Lung (tissue), 12 donors: Measurements from ENCODE around the gene B4GAT1. TPM values are rescaled to one million over a fixed set of nuclear protein-coding genes. Genes with fewer than 3 reads are reported as not detected.

Experiments
- ATAC-seq: fragments of 200-7000 bp; cut with Tn5 transposase; one replicate; pipeline ENCODE4 v1.9.1; 2020; ENCODE audit warnings: moderate number of reproducible peaks; ENCODE audit not compliant: insufficient read depth, low FRiP score
- DNase-seq, 3 donors: peaks; one replicate each; pipeline ENCODE4 v3.0.0-alpha.2; 2013 to 2017
- H3K27ac ChIP-seq, 2 donors: one replicate each; pipeline ENCODE4 v1.5.1; 2013; ENCODE audit warnings: mild to moderate bottlenecking in 2 of 2, moderate library complexity in 2 of 2, control low read depth in 1 of 2, inconsistent platforms in 1 of 2, low read depth in 1 of 2, low read length in 1 of 2
- H3K27me3 ChIP-seq, 3 donors: one replicate each; pipeline ENCODE4 v1.5.1; 2013; ENCODE audit warnings: low read length in 2 of 3; ENCODE audit not compliant: control insufficient read depth in 3 of 3, insufficient read depth in 3 of 3
- H3K36me3 ChIP-seq, 4 donors: one replicate each; pipeline ENCODE4 v1.5.1; 2013; ENCODE audit warnings: low read length in 4 of 4, mild to moderate bottlenecking in 1 of 4, moderate library complexity in 1 of 4; ENCODE audit not compliant: control insufficient read depth in 4 of 4, insufficient read depth in 4 of 4
- H3K4me1 ChIP-seq, 5 donors: one replicate each; pipeline ENCODE4 v1.5.1; 2013; ENCODE audit warnings: low read length in 5 of 5, mild to moderate bottlenecking in 2 of 5, moderate library complexity in 1 of 5; ENCODE audit not compliant: control insufficient read depth in 5 of 5, insufficient read depth in 5 of 5
- H3K4me3 ChIP-seq: one replicate; pipeline ENCODE4 v1.5.1; 2013; ENCODE audit warnings: mild to moderate bottlenecking, control low read depth, moderate library complexity
- H3K9ac ChIP-seq, 2 donors: one replicate each; pipeline ENCODE4 v1.5.1; 2013; ENCODE audit warnings: low read length in 2 of 2, control low read depth in 1 of 2; ENCODE audit not compliant: insufficient read depth in 1 of 2
- H3K9me3 ChIP-seq, 4 donors: one replicate each; pipeline ENCODE4 v1.5.1; 2013; ENCODE audit warnings: low read length in 3 of 4, mild to moderate bottlenecking in 1 of 4, moderate library complexity in 1 of 4; ENCODE audit not compliant: control insufficient read depth in 4 of 4, insufficient read depth in 3 of 4
- WGBS, 2 donors: extraction: QIAGEN DNeasy Blood & Tissue Kit; methylation state at CpG; one replicate each; pipeline ENCODE4 v1.1.7; 2013; 5-methylcytosine and 5-hydroxymethylcytosine counted together
- polyA plus RNA-seq, 2 donors: library from polyadenylated mRNA; stranded (reverse); fragments of 200-250 nt; gene quantifications; one replicate each; pipeline ENCODE4 v1.2.1, GENCODE V29; 2013
- total RNA-seq, 2 donors: library from RNA; depleted of rRNA in 1 of 2; stranded (reverse); fragments of >200 nt in 1 of 2; gene quantifications; one replicate each; pipeline ENCODE4 v1.2.1, GENCODE V29; 2014 to 2021
- TF ChIP-seq, protein P1 (sequence below): IDR thresholded peaks from 2 replicates; pipeline ENCODE4 v1.5.1; 2012; ENCODE audit warnings: mild to moderate bottlenecking; ENCODE audit errors: control extremely low read depth, extremely low read depth
- donor health status: control.
- donor health status: control.
- donor health status: Bipolar disorder and iron deficiency.
- donor health status: healthy.
- donor health status: DM: yes; HTN: yes; CAD: no.

Gene B4GAT1
- total and polyA plus RNA-seq, 4 donors, result 18.2 to 28.0 (median 24.0) TPM

DNA sequence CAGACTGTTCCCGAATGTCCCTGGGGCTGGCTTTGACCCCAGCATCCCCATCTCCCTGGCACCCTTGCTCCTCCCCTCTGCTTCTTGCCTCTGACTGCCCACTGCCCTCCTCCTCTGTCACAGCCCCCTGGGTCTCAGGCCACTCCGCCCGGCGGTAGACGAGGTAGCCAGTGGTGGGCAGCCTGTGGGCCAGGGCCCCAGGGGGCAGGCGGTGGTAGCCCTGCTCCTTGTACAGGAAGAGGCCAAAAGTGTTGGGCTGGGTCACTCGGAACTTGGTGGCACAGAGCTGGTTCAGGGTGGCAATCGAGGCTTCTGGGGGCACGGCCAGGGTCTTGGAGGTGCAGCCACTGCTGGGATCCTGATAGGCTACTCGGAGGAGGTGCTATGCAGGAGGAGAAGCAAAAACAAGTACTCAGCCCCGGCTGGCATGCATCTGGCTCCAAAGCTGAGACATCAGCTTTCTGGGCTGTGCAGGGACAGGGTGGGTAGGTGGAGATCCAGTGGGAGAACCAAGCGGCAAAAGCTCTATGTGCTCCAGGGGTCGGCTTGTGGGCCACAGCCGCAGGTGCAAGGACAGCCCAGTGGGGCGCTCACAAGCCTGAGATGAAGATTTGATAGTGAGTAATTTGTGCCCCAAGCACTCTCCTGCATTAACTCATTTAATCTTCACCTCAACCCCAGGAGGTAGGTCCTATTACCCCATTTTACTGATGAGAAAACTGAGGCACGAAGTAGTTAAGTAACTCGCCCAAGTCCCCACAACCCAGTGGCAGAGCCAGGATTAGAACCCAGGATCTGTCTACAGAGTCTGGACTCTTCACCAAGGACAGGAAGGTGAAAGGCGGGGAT is 14.8 kb downstream of the B4GAT1 start:
- H3K27me3 ChIP-seq, result no peaks in the 10 kb centered on the region
- ATAC-seq, result no peak
- H3K4me3 ChIP-seq, result no peak overlapping the region
- H3K36me3 ChIP-seq, result peaks cover 0 to 24% (median 0%) of the 10 kb centered on the region in 4 donors
- TF ChIP-seq, protein P1, sequence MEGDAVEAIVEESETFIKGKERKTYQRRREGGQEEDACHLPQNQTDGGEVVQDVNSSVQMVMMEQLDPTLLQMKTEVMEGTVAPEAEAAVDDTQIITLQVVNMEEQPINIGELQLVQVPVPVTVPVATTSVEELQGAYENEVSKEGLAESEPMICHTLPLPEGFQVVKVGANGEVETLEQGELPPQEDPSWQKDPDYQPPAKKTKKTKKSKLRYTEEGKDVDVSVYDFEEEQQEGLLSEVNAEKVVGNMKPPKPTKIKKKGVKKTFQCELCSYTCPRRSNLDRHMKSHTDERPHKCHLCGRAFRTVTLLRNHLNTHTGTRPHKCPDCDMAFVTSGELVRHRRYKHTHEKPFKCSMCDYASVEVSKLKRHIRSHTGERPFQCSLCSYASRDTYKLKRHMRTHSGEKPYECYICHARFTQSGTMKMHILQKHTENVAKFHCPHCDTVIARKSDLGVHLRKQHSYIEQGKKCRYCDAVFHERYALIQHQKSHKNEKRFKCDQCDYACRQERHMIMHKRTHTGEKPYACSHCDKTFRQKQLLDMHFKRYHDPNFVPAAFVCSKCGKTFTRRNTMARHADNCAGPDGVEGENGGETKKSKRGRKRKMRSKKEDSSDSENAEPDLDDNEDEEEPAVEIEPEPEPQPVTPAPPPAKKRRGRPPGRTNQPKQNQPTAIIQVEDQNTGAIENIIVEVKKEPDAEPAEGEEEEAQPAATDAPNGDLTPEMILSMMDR, result no peak
- H3K9ac ChIP-seq, result no peak overlapping the region
- peaks cover 0 to 1% (median 0%) of the 10 kb centered on the region in 4 donors for H3K9me3 ChIP-seq
- peaks cover 0 to 35% (median 20%) of the 10 kb centered on the region in 5 donors for H3K4me1 ChIP-seq
- no peak overlapping the region for H3K27ac ChIP-seq
- DNase-seq, result no peak
- WGBS, 2 donors, result 81 to 91% methylated on average over 17 to 18 of the region's 18 CpGs

DNA sequence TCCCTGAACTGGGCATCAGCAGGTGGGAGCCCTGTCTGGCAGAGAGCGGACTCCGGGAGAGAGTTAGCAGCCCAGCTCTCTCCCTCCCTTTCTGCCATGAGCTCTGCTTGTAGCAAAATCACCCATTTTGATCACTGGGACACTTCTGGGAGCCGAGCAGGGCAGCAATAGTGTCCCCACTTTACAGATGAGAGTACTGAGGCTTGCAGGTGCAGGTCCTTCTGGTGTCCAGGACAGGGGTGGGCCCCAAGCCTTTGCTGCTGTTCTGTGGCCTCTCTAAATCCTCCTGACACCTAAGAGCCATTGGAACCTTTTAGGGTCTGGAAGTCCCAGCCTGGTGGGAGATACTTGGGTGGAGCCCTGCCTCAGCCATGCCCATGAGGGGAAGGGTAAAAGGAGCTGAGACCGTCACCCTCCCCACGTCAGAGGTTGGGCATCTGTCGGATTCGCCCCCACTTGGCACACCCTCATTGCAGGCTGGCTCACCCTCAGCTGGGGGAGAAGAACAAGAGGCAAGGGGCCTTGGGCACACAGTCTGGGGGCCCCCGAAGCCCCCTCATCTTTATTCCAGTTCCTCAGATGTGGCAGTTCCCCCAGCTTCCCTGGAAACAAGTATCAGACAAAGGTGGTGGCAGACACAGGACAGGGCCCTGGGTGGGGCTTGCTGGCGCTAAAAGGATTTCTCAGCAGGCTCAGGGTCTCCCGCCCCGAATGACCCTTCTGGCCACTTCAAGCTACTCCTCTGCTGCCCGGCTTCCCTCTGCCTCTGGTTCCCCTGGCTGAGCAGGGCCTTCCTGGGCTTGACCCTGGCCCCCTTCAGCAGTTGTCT is 15.7 kb downstream of the B4GAT1 start:
- Histone ChIP-seq H3K9me3 (peaks cover 0 to 1% (median 0%) of the 10 kb centered on the region in 4 donors), H3K36me3 (peaks cover 0 to 20% (median 0%) of the 10 kb centered on the region in 4 donors), H3K4me3 (no peak overlapping the region), H3K27me3 (no peaks in the 10 kb centered on the region), H3K27ac (no peak overlapping the region), H3K4me1 (peaks cover 1 to 42% (median 24%) of the 10 kb centered on the region in 5 donors), H3K9ac (no peak overlapping the region)
- DNase-seq (no peak), ATAC-seq (no peak)
- TF ChIP-seq, protein P1, result no peak
- 90 to 91% methylated on average over 12 of the region's 12 CpGs for WGBS, 2 donors

DNA sequence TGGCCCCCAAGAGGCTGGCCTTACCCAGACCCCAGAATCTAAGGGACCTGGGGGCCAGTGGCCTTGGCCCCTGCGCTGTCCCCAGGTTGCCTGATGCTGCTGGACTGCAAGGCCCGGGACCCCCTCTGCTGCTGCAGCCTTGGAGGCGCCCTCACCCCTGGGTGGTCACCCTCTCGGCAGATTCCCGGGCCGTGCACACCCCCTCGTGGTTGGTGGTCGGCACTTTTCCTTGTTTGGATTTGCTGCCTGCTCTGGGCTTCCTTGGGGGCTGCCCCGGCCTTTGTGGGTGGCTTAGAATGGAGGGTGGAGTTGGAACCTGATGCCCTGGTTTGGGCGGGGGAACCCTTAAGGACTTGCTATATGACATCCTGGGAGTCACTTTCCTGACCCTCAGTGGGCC is 16.5 kb downstream of the B4GAT1 start:
- H3K36me3 ChIP-seq, result peaks cover 0 to 20% (median 0%) of the 10 kb centered on the region in 4 donors
- TF ChIP-seq, protein P1, result no peak
- 66 to 77% methylated on average over 10 of the region's 10 CpGs for WGBS, 2 donors
- H3K27ac ChIP-seq, result no peak overlapping the region
- H3K9me3 ChIP-seq, result peaks cover 0 to 1% (median 0%) of the 10 kb centered on the region in 4 donors
- H3K9ac ChIP-seq, result no peak overlapping the region
- peaks cover 2 to 42% (median 19%) of the 10 kb centered on the region in 5 donors for H3K4me1 ChIP-seq
- DNase-seq (peak in 2 of 3 donors; percentile 34 to 48), ATAC-seq (no peak)
- H3K27me3 ChIP-seq, result no peaks in the 10 kb centered on the region
- H3K4me3 ChIP-seq, result no peak overlapping the region
